SK-N-SH (cell line): ENCODE measurements around the gene NR2F6.

Experiments
- CTCF ChIP-seq: fragments of 200-600 bp; sonication (generic); IDR thresholded peaks from 2 replicates; pipeline ENCODE4 v1.6.1; 2017; ENCODE audit warnings: antibody characterized with exemption, mild to moderate bottlenecking, moderate library complexity
- EP300 ChIP-seq, 2 experiments: IDR thresholded peaks; 2 replicates each; pipeline versions ENCODE4 v1.4.0 to v1.6.1; 2012; ENCODE audit warnings: borderline replicate concordance in 1 of 2, low read depth in 1 of 2, low read length in 1 of 2
- EZH2phosphoT487 ChIP-seq: fragments of 200-600 bp; sonication (generic); IDR thresholded peaks from 2 replicates; pipeline ENCODE4 v1.6.1; 2017; ENCODE audit warnings: low read depth, mixed run types, mild to moderate bottlenecking, antibody characterized with exemption, moderate library complexity, borderline replicate concordance
- JUND ChIP-seq: IDR thresholded peaks from 2 replicates; pipeline ENCODE4 v1.4.0; 2012
- MXI1 ChIP-seq: IDR thresholded peaks from 2 replicates; pipeline ENCODE4 v1.6.1; 2012; ENCODE audit warnings: mild to moderate bottlenecking, low read depth, low read length, improper control_type of control experiment
- NRF1 ChIP-seq: IDR thresholded peaks from 2 replicates; pipeline ENCODE4 v1.6.1; 2012; ENCODE audit warnings: low read depth, mild to moderate bottlenecking, low read length
- REST ChIP-seq: IDR thresholded peaks from 2 replicates; pipeline ENCODE4 v1.6.1; 2012; ENCODE audit warnings: mild to moderate bottlenecking, low read depth, low read length, moderate library complexity
- TEAD4 ChIP-seq: IDR thresholded peaks from 2 replicates; pipeline ENCODE4 v1.4.0; 2012; ENCODE audit warnings: mild to moderate bottlenecking, borderline replicate concordance; ENCODE audit not compliant: insufficient read depth
- ZBTB33 ChIP-seq: IDR thresholded peaks from 2 replicates; pipeline ENCODE4 v1.4.0; 2012; ENCODE audit warnings: low read depth, borderline replicate concordance

- TF ChIP-seq CTCF (no peak), EZH2phosphoT487 (no peak), JUND (no peak), TEAD4 (no peak), ZBTB33 (no peak), MXI1 (no peak), NRF1 (no peak), EP300 (IDR thresholded peaks at IDR 0.05; ENCODE audit: borderline replicate concordance in 1 of 2, low read depth in 1 of 2, low read length in 1 of 2) (no peak), REST (no peak)
These were observed 53.0 kb downstream of the NR2F6 start for GRCh38 chr19:17192751-17193150.
